ENCODE data around the gene PAX3.

Gene PAX3

GRCh38 chr2:222299906-222300725 is 1.3 kb upstream of the PAX3 start:
- in situ Hi-C loops (cut with MboI; ENCODE audit: low sequenced_read_pairs): no loop called here

GRCh38 chr2:222298001-222298310 is 842 bp downstream of the PAX3 start:
- in situ Hi-C loops (cut with MboI; ENCODE audit: low sequenced_read_pairs): no loop called here

GRCh38 chr2:222297600-222297935 is 1.2 kb downstream of the PAX3 start:
- in situ Hi-C loops (cut with MboI; ENCODE audit: low sequenced_read_pairs): no loop called here

- in situ Hi-C loops (cut with MboI; ENCODE audit: low sequenced_read_pairs): no loop called here
Observed at GRCh38 chr2:222296911-222297599, 1.7 kb downstream of the PAX3 start.

GRCh38 chr2:222296311-222296741 is 2.5 kb downstream of the PAX3 start:
- in situ Hi-C loops (cut with MboI; ENCODE audit: low sequenced_read_pairs): no loop called here

GRCh38 chr2:222295368-222296062 is 3.3 kb downstream of the PAX3 start:
- in situ Hi-C loops (cut with MboI; ENCODE audit: low sequenced_read_pairs): no loop called here

GRCh38 chr2:222294996-222295367 is 3.8 kb downstream of the PAX3 start:
- in situ Hi-C loops (cut with MboI; ENCODE audit: low sequenced_read_pairs): no loop called here

- in situ Hi-C loops (cut with MboI; ENCODE audit: low sequenced_read_pairs): no loop called here
Observed at GRCh38 chr2:222293660-222294630, 4.9 kb downstream of the PAX3 start.

- in situ Hi-C loops (cut with MboI; ENCODE audit: low sequenced_read_pairs): no loop called here
Observed at GRCh38 chr2:222292149-222293134, 6.4 kb downstream of the PAX3 start.

- in situ Hi-C loops (cut with MboI; ENCODE audit: low sequenced_read_pairs): no loop called here
Observed at GRCh38 chr2:222291485-222291841, 7.3 kb downstream of the PAX3 start.

GRCh38 chr2:222290736-222291484 is 7.9 kb downstream of the PAX3 start:
- in situ Hi-C loops (cut with MboI; ENCODE audit: low sequenced_read_pairs): no loop called here

GRCh38 chr2:222290401-222290735 is 8.4 kb downstream of the PAX3 start:
- in situ Hi-C loops (cut with MboI; ENCODE audit: low sequenced_read_pairs): no loop called here

- in situ Hi-C loops (cut with MboI; ENCODE audit: low sequenced_read_pairs): no loop called here
Observed at GRCh38 chr2:222289278-222290160, 9.3 kb downstream of the PAX3 start.

GRCh38 chr2:222288590-222289277 is 10.1 kb downstream of the PAX3 start:
- in situ Hi-C loops (cut with MboI; ENCODE audit: low sequenced_read_pairs): no loop called here

GRCh38 chr2:222287862-222288479 is 10.8 kb downstream of the PAX3 start:
- in situ Hi-C loops (cut with MboI; ENCODE audit: low sequenced_read_pairs): no loop called here

- in situ Hi-C loops (cut with MboI; ENCODE audit: low sequenced_read_pairs): no loop called here
Observed at GRCh38 chr2:222284466-222284865, 14.3 kb downstream of the PAX3 start.

GRCh38 chr2:222283634-222284033 is 15.2 kb downstream of the PAX3 start:
- in situ Hi-C loops (cut with MboI; ENCODE audit: low sequenced_read_pairs): no loop called here

Data from HL-60/S4 treated with phorbol 12-myristate 13-acetate at 8.2 ng/mL for 4 days and 3 days (cell line).